ENCODE results near the gene FHL2.
"Not testable (repeated sequence)": the region's sequence is repeated elsewhere in the genome, so short reads cannot be mapped to it uniquely, and the experiment has no call there.

Gene FHL2

DNA sequence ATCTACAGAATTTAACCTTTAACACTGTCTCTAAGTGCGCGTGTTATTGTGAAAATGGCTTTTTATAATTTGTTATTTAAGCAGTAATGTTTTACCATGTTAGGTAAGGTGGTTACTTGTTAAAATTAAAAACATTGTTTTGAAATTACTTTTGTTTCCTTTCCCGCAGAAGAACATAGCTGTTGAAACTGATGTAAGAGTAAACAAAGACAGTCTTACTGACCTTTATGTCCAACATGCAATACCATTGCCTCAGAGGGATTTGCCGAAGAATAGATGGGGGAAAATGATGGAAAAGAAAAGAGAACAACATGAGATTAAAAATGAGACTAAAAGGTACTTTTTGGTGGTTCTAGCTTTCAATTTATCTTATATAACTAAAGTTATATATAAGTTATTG is 59.4 kb downstream of the FHL2 start:
- no peak for DNase-seq (ENCODE audit: low read depth in 2 of 2)

DNA sequence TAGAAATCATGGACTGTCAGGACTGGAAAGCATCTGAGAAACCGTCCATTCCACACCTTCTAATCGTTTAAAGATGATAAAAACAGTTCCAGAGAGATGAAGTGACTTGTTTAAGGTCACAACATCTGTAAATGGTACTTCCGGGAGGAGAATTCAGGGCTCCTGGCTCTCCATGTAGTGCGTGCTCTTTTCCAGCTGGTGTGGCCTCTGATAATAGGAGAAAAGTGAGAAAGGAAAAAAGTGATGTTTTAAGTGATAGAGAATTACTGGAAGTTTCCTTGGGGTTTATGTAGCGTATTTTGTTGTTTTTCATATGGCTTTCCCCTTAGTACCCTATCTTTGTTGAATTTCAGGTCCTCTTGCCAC is 60.8 kb downstream of the FHL2 start:
- DNase-seq (ENCODE audit: low read depth in 2 of 2): no peak

DNA sequence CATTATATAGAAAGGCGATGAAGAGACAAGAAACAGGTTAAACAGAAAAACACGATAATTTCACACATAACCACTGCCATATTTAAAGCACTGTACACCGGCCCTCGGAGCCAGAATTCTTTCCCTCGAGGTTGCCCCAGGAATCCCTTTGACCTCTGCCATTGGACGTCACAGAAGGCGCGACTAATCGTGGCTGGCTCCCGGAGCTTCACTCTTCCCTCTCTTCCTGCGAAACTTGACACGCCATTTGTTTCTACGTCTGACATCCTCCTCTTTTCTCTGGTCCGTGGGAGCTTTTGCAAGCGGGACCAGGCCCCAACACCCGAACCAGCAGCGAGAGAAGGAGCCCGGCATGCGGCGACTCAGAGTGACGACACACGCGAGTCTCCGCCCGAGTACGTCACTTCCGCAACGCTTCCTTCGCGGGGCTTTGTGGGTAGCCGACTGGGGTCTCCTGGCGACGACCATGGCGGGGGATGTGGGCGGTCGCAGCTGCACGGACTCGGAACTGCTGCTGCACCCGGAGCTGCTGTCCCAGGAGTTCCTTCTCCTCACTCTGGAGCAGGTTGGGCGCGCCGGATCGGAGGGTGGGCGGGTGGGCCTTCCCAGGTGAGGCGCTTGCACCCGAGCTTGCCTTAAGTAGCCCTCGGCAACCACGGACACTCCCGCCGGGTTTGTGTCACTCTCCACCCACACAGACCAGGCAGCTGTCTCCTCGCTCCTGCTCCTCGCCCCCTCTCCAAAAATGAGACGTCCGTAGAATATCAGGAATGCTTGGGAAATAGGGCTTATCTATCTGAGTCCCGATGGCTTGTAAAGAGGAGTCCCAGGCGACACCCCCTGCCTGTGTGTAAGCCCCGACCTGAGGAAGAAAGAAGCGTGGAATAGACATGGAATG is 61.5 kb downstream of the FHL2 start, which contains the start of gene C2orf49:
Gene C2orf49 (plus strand): TSS at position 419 of the 898 bp plus-strand sequence. CDS start 48 bp downstream, at position 467.
- peak; percentile 78 to 82 for DNase-seq (ENCODE audit: low read depth in 2 of 2)

DNA sequence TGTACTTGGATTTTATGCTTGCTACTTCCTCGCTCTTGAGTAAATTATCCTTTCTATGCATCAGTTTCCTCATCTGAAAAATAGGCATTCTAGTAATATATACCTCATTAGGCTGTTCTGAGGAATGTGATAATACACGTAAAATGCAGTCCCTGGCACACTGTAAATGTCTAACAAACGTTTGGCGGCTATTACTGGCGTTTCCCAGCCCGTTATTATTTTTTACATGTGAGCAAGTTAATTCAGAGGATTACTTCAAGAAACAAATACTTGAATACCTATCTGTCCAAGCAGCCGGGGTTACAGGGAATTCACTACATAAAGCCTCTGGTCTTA is 62.1 kb downstream of the FHL2 start:
- no peak for DNase-seq (ENCODE audit: low read depth in 2 of 2)

DNA sequence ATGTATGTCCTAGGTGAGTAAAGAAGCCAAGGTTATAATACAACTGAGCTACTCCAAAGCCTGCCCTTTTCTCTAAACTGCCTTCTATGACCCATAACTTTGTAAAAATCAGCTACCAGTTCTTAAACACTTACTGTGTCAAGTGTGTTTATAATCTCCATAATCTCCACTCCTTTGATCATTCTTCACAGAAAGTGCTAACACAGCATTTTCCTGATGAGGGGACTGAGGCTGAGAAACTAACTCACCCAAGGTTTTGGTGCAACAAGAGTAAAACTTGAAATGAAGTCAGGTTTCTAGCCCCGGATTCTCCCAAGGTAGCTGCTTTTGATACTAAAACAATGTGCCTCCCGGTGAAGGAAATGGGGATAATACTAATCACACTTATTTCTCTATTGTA is 63.4 kb downstream of the FHL2 start:
- DNase-seq (ENCODE audit: low read depth in 2 of 2): no peak

DNA sequence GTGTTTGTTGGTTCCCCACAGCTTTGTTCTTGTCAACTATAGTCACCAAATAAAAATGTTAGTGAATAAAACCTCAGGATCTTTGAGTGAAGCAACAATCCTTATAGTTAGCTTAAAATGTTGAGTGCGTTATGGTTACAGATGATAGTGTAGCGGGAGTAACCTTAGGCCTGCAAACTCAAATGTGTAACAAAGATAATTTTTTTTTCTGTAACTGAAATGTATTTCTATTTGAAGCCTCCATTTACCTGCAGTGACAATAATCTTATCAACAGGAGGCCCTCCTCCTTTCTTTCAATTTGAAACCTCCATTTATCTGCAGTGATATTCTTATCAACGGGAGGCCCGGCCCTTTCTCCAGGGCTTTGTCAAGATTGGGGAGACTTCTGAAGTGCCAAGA is 64.6 kb downstream of the FHL2 start:
- no peak for DNase-seq (ENCODE audit: low read depth in 2 of 2)

DNA sequence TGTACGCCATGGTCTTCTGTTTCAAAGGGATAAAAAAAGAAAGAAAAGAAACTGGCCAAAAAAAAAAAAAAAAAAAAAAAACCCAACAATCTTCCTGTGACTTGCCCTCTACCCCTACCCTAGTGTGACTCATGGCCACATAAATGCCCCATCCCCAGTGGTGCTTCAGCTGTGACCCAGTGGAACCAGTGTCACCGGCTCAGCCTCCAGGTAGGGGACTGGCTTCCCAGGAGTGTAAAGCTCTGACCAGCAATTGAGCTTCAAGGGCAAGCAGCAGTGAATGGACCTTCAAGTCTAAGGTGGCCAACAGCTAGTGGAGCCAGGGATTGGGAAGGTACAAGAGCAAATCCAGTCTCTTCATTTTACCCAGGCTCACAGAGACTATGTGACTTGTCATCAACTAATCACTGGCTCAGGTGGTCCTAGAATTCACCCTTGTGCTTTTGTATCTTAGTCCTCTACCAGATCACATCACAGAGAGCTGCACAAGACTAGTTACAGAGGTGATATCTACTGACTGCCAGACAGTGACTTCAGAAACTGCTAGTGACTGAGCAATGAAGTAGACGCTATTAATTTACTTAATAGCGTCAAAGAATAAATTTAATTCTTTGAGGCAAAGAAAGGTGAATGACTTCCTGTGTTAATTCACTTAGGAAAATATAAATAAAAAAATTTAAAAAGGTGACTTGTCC is 68.0 kb downstream of the FHL2 start:
- DNase-seq (ENCODE audit: low read depth in 2 of 2): no peak

DNA sequence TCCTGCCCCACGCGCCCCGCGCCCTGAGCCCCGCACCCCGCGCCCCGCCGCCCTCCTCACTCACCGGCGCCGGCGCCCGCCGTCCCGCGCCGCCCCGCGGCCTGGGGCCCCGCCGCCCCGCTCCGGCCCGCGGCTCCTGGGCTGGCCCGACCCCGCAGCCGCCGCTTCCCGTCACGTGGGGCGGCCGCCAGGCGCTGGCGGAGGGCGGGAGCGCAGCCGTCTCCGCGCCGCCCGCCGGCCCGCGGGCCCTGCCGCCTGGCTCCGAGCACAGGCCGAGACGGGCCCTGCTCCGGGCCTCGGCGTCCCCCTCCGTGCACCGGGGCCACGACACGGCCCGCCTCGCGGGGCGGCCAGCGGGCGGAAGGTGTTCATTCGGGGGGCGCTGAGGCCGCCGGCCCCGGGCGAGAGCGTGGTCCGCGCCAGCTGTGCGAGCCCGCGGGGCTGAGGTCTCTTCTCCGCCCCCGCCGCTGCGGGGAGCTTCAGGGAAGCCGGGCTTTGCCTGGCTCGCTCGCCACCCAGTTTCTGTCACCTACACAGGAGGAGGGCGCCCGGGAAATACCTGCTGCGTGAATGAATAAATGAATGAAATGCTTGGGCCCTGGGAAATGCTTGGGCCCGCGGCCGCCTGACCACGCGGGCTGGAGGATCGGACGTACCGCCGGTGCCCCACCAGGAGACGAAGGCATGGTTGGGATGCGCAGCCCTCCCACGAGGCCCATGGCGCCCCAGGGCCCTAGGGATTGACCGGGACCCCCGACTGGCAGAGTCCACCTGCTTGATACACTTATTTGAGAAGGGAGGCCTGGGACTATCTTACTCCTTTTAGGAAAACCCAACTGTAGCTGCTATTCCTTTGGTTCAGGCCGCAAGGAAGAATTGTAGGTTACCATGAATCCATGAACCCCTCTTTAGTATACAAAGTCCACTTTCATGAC is 69.0 kb downstream of the FHL2 start, which contains the start of gene TGFBRAP1:
Gene TGFBRAP1 (minus strand): TSS at position 175 of the 935 bp plus-strand sequence. CDS start 21,434 bp downstream, outside the sequence.
- peak; percentile 19 to 35 for DNase-seq (ENCODE audit: low read depth in 2 of 2)

DNA sequence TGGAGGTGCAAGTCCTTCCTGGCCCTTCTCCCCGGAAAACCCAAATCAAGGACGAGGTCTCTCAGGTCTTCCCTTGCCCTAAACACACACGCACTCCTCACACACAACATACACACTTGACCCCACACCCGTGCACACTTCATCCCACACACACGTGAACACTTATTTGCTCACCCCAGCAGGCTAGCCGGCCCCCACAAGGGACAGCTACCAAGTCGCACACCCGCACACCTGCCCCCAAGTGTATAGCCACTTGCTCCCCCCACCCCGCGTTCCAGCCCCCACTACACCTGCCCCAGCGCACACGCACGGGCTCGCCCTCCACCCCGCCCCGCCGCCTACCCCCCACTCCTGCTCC is 69.7 kb downstream of the FHL2 start:
- DNase-seq (ENCODE audit: low read depth in 2 of 2): peak; percentile 18 to 19

DNA sequence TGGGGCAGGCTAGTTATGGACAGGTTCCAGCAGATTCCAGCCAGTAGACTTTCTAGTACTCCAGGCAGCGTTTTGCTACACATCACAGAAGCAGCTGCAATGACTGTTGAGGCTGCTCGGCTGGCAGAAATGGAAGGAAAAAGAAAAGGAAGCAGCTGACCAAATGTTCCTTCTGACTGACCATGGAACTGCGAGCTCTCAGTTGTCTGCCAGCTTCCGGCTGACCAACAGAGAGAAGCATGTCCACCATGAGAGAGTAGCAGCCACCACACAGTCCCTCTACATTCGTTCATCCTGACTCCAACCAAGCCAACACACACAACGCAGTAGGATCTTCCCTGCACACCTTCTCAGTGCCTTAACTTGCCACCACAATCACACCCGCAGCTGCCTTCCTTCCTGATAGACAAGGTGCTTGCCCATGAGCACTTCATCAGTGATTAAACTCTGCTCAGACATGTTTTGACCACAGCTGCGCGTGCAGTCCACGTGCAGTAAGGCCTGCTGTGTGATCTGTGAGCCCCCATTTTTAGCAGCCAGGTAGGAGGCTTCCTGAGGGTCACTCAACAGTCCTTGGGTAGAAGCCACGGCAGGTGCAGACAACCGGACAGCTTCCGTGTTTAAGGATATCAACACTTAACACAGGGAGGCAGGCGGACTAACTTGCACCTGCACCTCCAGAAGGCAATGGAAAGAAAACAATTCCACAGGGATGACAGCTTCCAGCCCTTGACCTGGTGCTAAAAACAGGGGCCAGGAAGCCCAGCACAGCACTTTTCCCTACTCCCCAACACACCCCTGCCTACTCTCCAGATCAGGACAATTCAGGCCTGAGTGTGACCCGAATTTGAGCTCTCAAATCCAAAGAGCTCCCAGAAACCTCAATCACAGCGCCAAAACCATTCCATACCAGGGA is 70.3 kb downstream of the FHL2 start:
- no peak for DNase-seq (ENCODE audit: low read depth in 2 of 2)

DNA sequence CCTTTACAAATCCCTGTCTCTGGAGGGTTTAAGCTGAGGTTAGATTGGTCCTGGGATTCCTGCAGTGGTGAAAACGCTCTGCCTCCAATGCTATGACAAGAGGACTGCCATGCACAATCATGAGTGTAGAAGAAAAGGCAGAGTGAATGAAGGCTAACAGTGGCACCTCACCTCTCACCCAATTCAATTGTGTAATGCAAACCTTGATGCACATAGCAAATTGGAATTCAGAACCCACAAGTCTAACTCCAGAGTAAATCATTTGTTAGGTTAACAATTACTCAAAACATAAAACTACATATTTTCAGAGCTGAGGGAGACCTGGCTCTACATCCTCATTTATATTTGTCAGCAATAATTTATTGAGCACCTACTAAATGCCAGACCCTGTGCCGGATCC is 71.2 kb downstream of the FHL2 start:
- no peak for DNase-seq (ENCODE audit: low read depth in 2 of 2)

DNA sequence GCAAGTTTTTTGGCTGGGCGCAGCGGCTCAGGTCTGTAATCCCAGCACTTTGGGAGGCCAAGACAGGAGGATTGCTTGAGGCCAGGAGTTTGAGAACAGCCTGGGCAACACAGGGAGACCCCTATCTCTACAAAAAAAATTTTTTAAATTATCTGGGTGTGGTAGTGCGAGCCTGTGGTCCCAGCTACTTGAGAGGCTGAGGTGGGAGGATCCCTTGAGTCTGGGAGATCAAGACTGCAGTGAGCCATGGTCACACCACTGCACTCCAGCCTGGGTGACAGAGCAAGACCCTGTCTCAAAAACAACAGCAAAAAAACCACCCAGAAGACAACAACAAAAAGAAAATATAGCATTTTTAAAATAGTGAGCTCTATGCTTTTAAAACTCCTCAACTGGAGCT is 71.6 kb downstream of the FHL2 start:
- not testable (repeated sequence) for DNase-seq (ENCODE audit: low read depth in 2 of 2)

DNA sequence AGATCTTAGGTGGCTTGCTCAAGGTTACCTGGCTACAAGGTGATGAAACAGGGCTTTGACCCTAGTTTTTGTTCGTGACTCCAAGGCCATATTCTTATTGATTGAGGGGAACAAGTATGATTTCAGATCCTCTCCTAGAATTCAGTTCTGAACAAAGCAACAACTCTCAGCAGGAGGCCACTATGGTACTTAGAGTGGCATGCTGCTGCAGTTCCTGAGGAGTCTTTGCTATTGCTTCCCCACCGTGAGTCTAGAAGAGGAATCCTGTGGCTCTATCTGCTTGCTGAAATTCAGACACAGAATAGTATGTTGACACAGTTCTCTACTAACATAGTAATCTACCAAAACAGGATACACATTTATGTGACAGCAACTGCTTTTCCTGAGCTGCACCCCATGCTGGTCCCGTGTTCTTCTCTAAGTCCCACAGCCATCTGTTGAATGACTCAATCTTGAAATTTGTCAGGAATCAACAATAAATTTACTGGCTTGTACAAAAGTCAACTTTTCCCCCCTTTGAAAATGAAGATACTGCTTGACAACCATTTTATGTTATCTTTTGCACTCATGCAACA is 73.4 kb downstream of the FHL2 start:
- no peak for DNase-seq (ENCODE audit: low read depth in 2 of 2)

DNA sequence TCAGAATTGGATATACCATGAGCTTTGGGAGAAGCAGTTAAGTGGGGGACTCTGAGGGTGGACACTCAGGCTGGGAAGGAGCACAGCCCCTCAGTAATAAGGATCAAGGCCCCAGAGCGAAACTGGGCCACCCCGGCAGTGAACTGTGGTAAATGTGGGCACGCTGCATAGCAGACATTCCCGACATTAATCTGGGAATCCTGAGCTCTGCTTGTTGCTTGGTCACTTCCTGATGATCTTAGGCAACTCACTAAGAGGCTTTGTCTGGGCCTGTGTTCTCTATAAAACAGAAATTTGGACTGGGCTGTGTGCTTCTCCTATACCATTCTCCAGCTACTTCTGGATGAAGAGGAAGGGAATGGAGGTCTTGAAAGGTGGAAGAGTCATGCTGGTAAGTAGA is 74.1 kb downstream of the FHL2 start:
- DNase-seq (ENCODE audit: low read depth in 2 of 2): no peak

DNA sequence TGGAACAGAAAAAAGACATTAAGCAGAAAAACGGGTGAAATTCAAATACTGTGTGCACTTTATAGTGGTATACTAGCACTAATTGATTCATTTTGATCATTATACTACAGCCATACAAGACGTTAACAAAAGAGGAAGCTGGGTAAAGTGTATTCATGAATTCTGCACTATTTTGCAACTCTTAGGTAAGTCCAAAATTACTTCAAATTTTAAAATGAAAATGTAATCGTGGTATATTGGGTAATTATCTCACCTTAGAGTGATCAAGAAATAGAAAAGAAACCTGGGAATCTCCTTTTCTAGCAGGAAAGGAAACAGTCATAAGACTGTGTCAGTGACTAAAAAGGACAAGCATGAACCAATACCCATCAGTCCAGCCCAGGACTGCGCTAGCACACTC is 74.8 kb downstream of the FHL2 start:
- no peak for DNase-seq (ENCODE audit: low read depth in 2 of 2)

DNA sequence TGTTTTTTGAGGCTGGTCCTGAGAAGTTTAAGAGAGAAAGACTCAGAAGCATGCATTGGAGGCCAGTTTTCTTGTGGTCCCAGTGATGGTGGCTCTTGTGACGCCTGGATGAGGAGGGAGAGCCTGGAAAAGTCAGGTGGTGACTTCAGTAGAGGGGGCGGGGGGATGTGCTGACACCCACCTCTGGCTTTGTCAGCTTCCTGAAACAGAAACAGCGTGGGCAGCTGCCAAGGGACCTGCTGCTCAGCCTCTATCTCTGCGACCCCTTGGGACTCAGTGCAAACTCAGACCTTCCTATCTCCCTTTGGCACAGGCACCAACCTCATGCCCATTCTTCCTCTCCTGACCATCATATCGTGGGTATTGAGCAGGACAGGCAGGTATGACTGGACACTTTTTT is 75.7 kb downstream of the FHL2 start:
- DNase-seq (ENCODE audit: low read depth in 2 of 2): no peak

DNA sequence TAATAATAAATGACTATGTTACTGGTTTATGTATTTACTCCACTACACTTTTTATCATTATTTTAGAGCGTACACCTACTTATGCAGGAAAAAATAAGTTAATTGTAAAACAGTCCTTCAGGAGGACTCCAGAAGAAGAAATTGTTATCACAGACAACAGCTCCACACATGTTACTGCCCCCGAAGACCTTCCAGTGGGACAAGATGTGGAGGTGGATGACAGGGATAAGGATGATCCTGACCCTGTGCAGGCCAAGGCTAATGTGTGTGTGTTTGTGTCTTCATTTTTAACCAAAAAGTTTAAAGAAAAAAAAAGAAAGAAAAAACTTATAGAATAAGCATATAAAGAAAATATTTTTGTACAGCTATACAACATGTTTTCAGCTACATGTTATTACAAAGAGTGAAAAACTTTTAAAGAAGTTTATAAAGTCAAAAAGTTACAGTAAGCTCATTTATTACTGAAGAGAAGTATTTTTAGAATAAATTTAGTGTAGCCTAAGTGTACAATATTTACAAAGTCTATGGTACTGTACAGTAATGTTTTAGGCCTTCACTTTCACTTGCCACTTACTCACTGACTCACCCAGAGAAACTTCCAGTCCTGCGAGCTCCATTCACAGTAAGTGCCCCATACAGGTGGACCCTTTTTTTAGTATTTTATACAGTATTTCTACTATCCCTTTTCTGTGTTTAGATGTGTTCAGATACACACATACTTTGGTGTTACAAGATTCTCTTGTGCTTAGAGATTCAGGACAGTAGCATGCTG is 76.8 kb downstream of the FHL2 start:
- no peak for DNase-seq (ENCODE audit: low read depth in 2 of 2)

DNA sequence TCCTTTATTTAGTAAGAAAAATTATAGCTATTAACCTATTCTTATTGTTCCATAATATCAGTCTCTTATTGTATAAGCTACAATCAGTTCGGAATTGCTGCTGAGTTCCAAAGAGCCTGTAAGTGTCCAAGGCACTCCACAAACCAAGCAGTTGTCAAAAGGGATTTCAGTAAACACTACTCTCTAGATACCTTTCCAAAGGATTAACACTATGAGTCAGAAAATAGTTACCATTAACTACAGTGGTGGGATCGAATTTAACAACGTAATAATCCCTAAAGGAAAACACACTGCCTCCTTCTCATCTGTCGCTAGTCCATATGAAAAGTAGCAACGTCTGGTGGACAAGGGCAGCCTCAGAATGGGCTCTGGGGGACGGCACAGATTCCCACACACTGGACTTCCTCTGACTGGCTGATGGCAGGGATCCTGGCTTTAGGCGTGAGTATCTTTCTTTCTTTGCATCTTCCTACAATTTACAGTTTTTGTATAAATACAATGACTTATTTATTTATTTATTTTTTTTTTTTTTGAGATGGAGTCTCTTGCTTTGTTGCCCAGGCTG is 78.1 kb downstream of the FHL2 start:
- no peak for DNase-seq (ENCODE audit: low read depth in 2 of 2)

DNA sequence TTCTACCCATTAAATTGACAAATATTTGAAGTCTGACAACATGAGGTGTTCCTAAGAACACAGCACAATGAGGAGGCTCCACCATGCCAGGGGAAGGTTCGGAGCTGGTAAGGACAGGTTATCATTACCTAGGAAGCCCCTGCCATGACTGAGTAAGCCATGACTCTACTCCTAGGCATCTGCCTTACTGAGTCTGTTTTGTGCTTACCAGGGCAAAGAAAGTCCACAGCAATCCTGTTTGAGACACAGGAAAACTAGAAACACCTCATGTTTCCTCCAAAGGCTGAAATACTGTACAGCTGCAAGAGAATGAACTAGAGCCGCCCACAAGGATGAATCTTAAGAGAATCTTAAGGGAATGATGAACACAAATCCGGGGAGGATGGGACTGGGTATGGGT is 80.9 kb downstream of the FHL2 start:
- no peak for DNase-seq (ENCODE audit: low read depth in 2 of 2)

DNA sequence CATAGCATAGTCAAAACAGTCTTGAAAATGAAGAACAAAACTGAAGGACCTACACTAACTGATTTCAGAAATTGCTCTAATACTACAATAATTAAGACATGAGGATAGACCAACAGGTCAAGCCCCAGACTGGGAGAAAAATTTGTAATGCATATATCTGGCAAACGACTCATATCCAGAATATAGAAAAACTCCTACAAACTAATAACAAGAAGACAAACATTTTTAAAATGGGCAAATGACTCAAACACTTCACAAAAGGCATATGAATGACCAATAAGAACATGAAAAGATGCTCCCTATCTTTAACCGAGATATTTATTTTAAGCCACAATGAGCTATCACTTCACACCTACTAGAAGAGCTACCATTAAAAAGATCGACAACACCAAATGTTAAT is 83.5 kb downstream of the FHL2 start:
- no peak for DNase-seq (ENCODE audit: low read depth in 2 of 2)
